Activated naive CD4-positive, alpha-beta T cell treated with anti-CD3 and anti-CD28 coated beads, Interleukin-2, amount 10 ng/mL, durations not matched to agents 7 days and 5 days (primary cell): ENCODE data around the gene RYR1.
A peak's percentile ranks its signal among the peaks of the same experiment; 100 is the strongest.
"Not testable (repeated sequence)": the region's sequence is repeated elsewhere in the genome, so short reads cannot be mapped to it uniquely, and the experiment has no call there.

Experiments
- CTCF ChIA-PET: fragments of 350-600 bp; sonication (Branson Sonifier 250); formaldehyde crosslinking; loops from one replicate; lab custom pipeline; 2021; ENCODE audit warnings: antibody characterized with exemption; lab: Charles Lee
- DNase-seq: peaks from one replicate; pipeline ENCODE4 v3.0.0-alpha.2; 2020
- H3K27ac Mint-ChIP-seq: one replicate; pipeline ENCODE4 v1.8.0; 2021; ENCODE audit warnings: mild to moderate bottlenecking, moderate library complexity, mixed read lengths
- H3K27me3 Mint-ChIP-seq: one replicate; pipeline ENCODE4 v1.8.0; 2021; ENCODE audit warnings: mild to moderate bottlenecking, mixed read lengths
- H3K36me3 Mint-ChIP-seq: one replicate; pipeline ENCODE4 v1.8.0; 2021; ENCODE audit warnings: mixed read lengths
- H3K4me1 Mint-ChIP-seq: one replicate; pipeline ENCODE4 v1.8.0; 2021; ENCODE audit warnings: mixed read lengths
- H3K4me3 Mint-ChIP-seq: one replicate; pipeline ENCODE4 v1.8.0; 2021; ENCODE audit warnings: mild to moderate bottlenecking, moderate library complexity, mixed read lengths
- H3K9me3 Mint-ChIP-seq: one replicate; pipeline ENCODE4 v1.8.0; 2021; ENCODE audit warnings: mixed read lengths

RYR1 gene

GRCh38 chr19:38466050-38466449, 32.6 kb downstream of the RYR1 start:
- no peak overlapping the region for H3K27ac Mint-ChIP-seq
- H3K9me3 Mint-ChIP-seq, result peaks cover 2% of the 10 kb centered on the region
- H3K4me3 Mint-ChIP-seq, result no peak overlapping the region
- H3K27me3 Mint-ChIP-seq, result peaks cover 8% of the 10 kb centered on the region
- no peak for DNase-seq
- no peaks in the 10 kb centered on the region for H3K36me3 Mint-ChIP-seq
- no peaks in the 10 kb centered on the region for H3K4me1 Mint-ChIP-seq
- CTCF ChIA-PET, result no interaction called here

- CTCF ChIA-PET, result no interaction called here
- Mint-ChIP-seq H3K4me1 (no peaks in the 10 kb centered on the region), H3K4me3 (no peak overlapping the region), H3K27me3 (peaks cover 13% of the 10 kb centered on the region), H3K9me3 (peaks cover 2% of the 10 kb centered on the region), H3K27ac (no peak overlapping the region), H3K36me3 (no peaks in the 10 kb centered on the region)
- no peak for DNase-seq
Measured at GRCh38 chr19:38467541-38468525, 34.3 kb downstream of the RYR1 start.

- no peak for DNase-seq
- Mint-ChIP-seq H3K36me3 (no peaks in the 10 kb centered on the region), H3K4me3 (no peak overlapping the region), H3K9me3 (peaks cover 1% of the 10 kb centered on the region), H3K27me3 (peaks cover 13% of the 10 kb centered on the region), H3K4me1 (no peaks in the 10 kb centered on the region), H3K27ac (no peak overlapping the region)
- CTCF ChIA-PET, result interaction anchor here (0.6 kb wide), 1 partner anchor 649 kb away, joined by 3 read pairs; no protein-coding TSS in a partner anchor
Measured at GRCh38 chr19:38469151-38469550, 35.7 kb downstream of the RYR1 start.

GRCh38 chr19:38470788-38471480, 37.4 kb downstream of the RYR1 start:
- no peak overlapping the region for H3K4me3 Mint-ChIP-seq

GRCh38 chr19:38472725-38473124, 39.2 kb downstream of the RYR1 start:
- H3K27me3 Mint-ChIP-seq, CTCF ChIA-PET, H3K4me1 Mint-ChIP-seq, H3K36me3 Mint-ChIP-seq, H3K9me3 Mint-ChIP-seq, H3K4me3 Mint-ChIP-seq, H3K27ac Mint-ChIP-seq, DNase-seq: not testable (repeated sequence)

More at GRCh38 chr19:38470788-38471480, 37.4 kb downstream of the RYR1 start:
- Mint-ChIP-seq H3K36me3 (no peaks in the 10 kb centered on the region), H3K27me3 (peaks cover 13% of the 10 kb centered on the region), H3K9me3 (no peaks in the 10 kb centered on the region), H3K27ac (no peak overlapping the region), H3K4me1 (no peaks in the 10 kb centered on the region)
- DNase-seq, result no peak
- CTCF ChIA-PET, result interaction anchor here (0.9 kb wide), 1 partner anchor 450 kb away, joined by 3 read pairs; no protein-coding TSS in a partner anchor

- H3K27me3 Mint-ChIP-seq, result peaks cover 12% of the 10 kb centered on the region
- no peak for DNase-seq
- H3K27ac Mint-ChIP-seq, result no peak overlapping the region
- CTCF ChIA-PET, result no interaction called here
- H3K36me3 Mint-ChIP-seq, result no peaks in the 10 kb centered on the region
- H3K4me1 Mint-ChIP-seq, result no peaks in the 10 kb centered on the region
- H3K4me3 Mint-ChIP-seq, result no peak overlapping the region
- H3K9me3 Mint-ChIP-seq, result no peaks in the 10 kb centered on the region
Measured at GRCh38 chr19:38473201-38473600, 39.7 kb downstream of the RYR1 start.

- Mint-ChIP-seq H3K36me3 (no peaks in the 10 kb centered on the region), H3K4me1 (no peaks in the 10 kb centered on the region), H3K9me3 (no peaks in the 10 kb centered on the region), H3K27ac (no peak overlapping the region), H3K27me3 (peaks cover 19% of the 10 kb centered on the region), H3K4me3 (no peak overlapping the region)
- CTCF ChIA-PET, result no interaction called here
- DNase-seq, result no peak
Measured at GRCh38 chr19:38475176-38475575, 41.7 kb downstream of the RYR1 start.

- Mint-ChIP-seq H3K27ac (no peak overlapping the region), H3K27me3 (peaks cover 24% of the 10 kb centered on the region), H3K9me3 (no peaks in the 10 kb centered on the region), H3K4me1 (no peaks in the 10 kb centered on the region), H3K36me3 (no peaks in the 10 kb centered on the region), H3K4me3 (no peak overlapping the region)
- CTCF ChIA-PET, result interaction anchor here (1.0 to 1.5 kb wide), 3 partner anchors 19 to 474 kb away, joined by 3 to 5 read pairs (median 3); no protein-coding TSS in a partner anchor
- DNase-seq, result peak; percentile 54
Measured at GRCh38 chr19:38478273-38478971, 44.9 kb downstream of the RYR1 start.

GRCh38 chr19:38482496-38482895, 49.0 kb downstream of the RYR1 start:
- H3K27ac Mint-ChIP-seq, result no peak overlapping the region
- peaks cover 24% of the 10 kb centered on the region for H3K27me3 Mint-ChIP-seq
- H3K36me3 Mint-ChIP-seq, result no peaks in the 10 kb centered on the region
- no peak for DNase-seq
- no peak overlapping the region for H3K4me3 Mint-ChIP-seq
- no peaks in the 10 kb centered on the region for H3K9me3 Mint-ChIP-seq
- CTCF ChIA-PET, result no interaction called here
- H3K4me1 Mint-ChIP-seq, result no peaks in the 10 kb centered on the region

GRCh38 chr19:38483016-38483630, 49.6 kb downstream of the RYR1 start:
- Mint-ChIP-seq H3K36me3 (no peaks in the 10 kb centered on the region), H3K4me3 (no peak overlapping the region), H3K9me3 (no peaks in the 10 kb centered on the region), H3K27me3 (peaks cover 24% of the 10 kb centered on the region), H3K27ac (no peak overlapping the region), H3K4me1 (no peaks in the 10 kb centered on the region)
- no peak for DNase-seq
- CTCF ChIA-PET, result no interaction called here

GRCh38 chr19:38484747-38485146, 51.3 kb downstream of the RYR1 start:
- H3K9me3 Mint-ChIP-seq, result no peaks in the 10 kb centered on the region
- DNase-seq, result no peak
- no peaks in the 10 kb centered on the region for H3K4me1 Mint-ChIP-seq
- no peak overlapping the region for H3K4me3 Mint-ChIP-seq
- no peaks in the 10 kb centered on the region for H3K36me3 Mint-ChIP-seq
- CTCF ChIA-PET, result no interaction called here
- no peak overlapping the region for H3K27ac Mint-ChIP-seq
- H3K27me3 Mint-ChIP-seq, result peaks cover 27% of the 10 kb centered on the region

GRCh38 chr19:38485541-38486285, 52.2 kb downstream of the RYR1 start:
- Mint-ChIP-seq H3K36me3 (no peaks in the 10 kb centered on the region), H3K9me3 (peaks cover 4% of the 10 kb centered on the region), H3K4me1 (no peaks in the 10 kb centered on the region), H3K27ac (no peak overlapping the region), H3K27me3 (peaks cover 35% of the 10 kb centered on the region), H3K4me3 (no peak overlapping the region)
- CTCF ChIA-PET, result no interaction called here
- DNase-seq, result no peak

GRCh38 chr19:38486731-38487336, 53.3 kb downstream of the RYR1 start:
- CTCF ChIA-PET, result no interaction called here
- Mint-ChIP-seq H3K27me3 (peaks cover 32% of the 10 kb centered on the region), H3K36me3 (no peaks in the 10 kb centered on the region), H3K4me1 (no peaks in the 10 kb centered on the region), H3K4me3 (no peak overlapping the region), H3K27ac (no peak overlapping the region), H3K9me3 (peaks cover 6% of the 10 kb centered on the region)
- DNase-seq, result no peak
